ENCODE results near the gene USP43. TPM values are rescaled to one million over a fixed set of nuclear protein-coding genes. Genes with fewer than 3 reads are reported as not detected.

USP43 gene
- total RNA-seq, 2 experiments from 2014 or later: 0.08 to 0.17 TPM

DNA sequence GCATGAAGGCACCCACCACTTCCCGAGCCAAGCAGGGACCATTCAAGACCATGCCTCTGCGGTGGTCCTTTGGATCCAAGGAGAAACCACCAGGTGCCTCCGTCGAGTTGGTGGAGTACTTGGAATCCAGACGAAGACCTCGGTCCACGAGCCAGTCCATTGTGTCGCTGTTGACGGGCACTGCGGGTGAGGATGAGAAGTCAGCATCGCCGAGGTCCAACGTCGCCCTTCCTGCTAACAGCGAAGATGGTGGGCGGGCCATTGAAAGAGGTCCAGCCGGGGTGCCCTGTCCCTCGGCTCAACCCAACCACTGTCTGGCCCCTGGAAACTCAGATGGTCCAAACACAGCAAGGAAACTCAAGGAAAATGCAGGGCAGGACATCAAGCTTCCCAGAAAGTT is 82.7 kb downstream of the USP43 start:
- ChIA-PET POLR2A (no interaction called here), CTCF (no interaction called here)
- Mint-ChIP-seq H3K4me1 (ENCODE audit: low read depth) (no peaks in the 10 kb centered on the region), H3K4me3 (no peak overlapping the region), H3K27me3 (peaks cover 9% of the 10 kb centered on the region), H3K9me3 (no peaks in the 10 kb centered on the region), H3K36me3 (ENCODE audit: low read depth) (no peaks in the 10 kb centered on the region), H3K27ac (no peak overlapping the region)
- Histone ChIP-seq H3K27ac (ENCODE audit: low read depth in 1 of 2, low read length in 2 of 2) (no peak overlapping the region), H3K4me3 (ENCODE audit: low read length) (no peak overlapping the region), H3K36me3 (ENCODE audit: insufficient read depth, low read length) (no peaks in the 10 kb centered on the region), H3K4me1 (ENCODE audit: insufficient read depth, low read length) (no peaks in the 10 kb centered on the region), H3K9me3 (ENCODE audit: control insufficient read depth in 1 of 2, insufficient read depth in 1 of 2, low read length in 2 of 2) (no peaks in the 10 kb centered on the region), H3K27me3 (ENCODE audit: control insufficient read depth in 1 of 2, insufficient read depth in 2 of 2, low read length in 2 of 2) (peaks cover 0 to 7% of the 10 kb centered on the region in 2 experiments)
- ATAC-seq (ENCODE audit: poor library complexity) (no peak), DNase-seq (no peak)
- TF ChIP-seq, protein P1, sequence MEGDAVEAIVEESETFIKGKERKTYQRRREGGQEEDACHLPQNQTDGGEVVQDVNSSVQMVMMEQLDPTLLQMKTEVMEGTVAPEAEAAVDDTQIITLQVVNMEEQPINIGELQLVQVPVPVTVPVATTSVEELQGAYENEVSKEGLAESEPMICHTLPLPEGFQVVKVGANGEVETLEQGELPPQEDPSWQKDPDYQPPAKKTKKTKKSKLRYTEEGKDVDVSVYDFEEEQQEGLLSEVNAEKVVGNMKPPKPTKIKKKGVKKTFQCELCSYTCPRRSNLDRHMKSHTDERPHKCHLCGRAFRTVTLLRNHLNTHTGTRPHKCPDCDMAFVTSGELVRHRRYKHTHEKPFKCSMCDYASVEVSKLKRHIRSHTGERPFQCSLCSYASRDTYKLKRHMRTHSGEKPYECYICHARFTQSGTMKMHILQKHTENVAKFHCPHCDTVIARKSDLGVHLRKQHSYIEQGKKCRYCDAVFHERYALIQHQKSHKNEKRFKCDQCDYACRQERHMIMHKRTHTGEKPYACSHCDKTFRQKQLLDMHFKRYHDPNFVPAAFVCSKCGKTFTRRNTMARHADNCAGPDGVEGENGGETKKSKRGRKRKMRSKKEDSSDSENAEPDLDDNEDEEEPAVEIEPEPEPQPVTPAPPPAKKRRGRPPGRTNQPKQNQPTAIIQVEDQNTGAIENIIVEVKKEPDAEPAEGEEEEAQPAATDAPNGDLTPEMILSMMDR (IDR thresholded peaks at IDR 0.05): no peak
- intact Hi-C loops (cut with DNase I, micrococcal nuclease): loop anchor here (5.0 to 10.0 kb wide), 3 partner anchors 497 to 887 kb away; no protein-coding TSS in a partner anchor

- H3K27me3 Mint-ChIP-seq: peaks cover 9% of the 10 kb centered on the region
- ChIA-PET POLR2A (no interaction called here), CTCF (no interaction called here)
- no peaks in the 10 kb centered on the region for H3K4me1 ChIP-seq (ENCODE audit: insufficient read depth, low read length)
- ATAC-seq (ENCODE audit: poor library complexity) (no peak), DNase-seq (no peak)
- no peaks in the 10 kb centered on the region for H3K4me1 Mint-ChIP-seq (ENCODE audit: low read depth)
- no peaks in the 10 kb centered on the region for H3K9me3 ChIP-seq (ENCODE audit: control insufficient read depth in 1 of 2, insufficient read depth in 1 of 2, low read length in 2 of 2)
- H3K27me3 ChIP-seq (ENCODE audit: control insufficient read depth in 1 of 2, insufficient read depth in 2 of 2, low read length in 2 of 2): peaks cover 0 to 7% of the 10 kb centered on the region in 2 experiments
- no peak overlapping the region for H3K27ac ChIP-seq (ENCODE audit: low read depth in 1 of 2, low read length in 2 of 2)
- H3K9me3 Mint-ChIP-seq: no peaks in the 10 kb centered on the region
- H3K4me3 ChIP-seq (ENCODE audit: low read length): no peak overlapping the region
- H3K4me3 Mint-ChIP-seq: no peak overlapping the region
- TF ChIP-seq, protein P1 (IDR thresholded peaks at IDR 0.05): no peak
- no peaks in the 10 kb centered on the region for H3K36me3 ChIP-seq (ENCODE audit: insufficient read depth, low read length)
- H3K27ac Mint-ChIP-seq: no peak overlapping the region
- no peaks in the 10 kb centered on the region for H3K36me3 Mint-ChIP-seq (ENCODE audit: low read depth)
- intact Hi-C loops (cut with DNase I, micrococcal nuclease): loop anchor here (5.0 to 10.0 kb wide), 3 partner anchors 496 to 886 kb away; no protein-coding TSS in a partner anchor
These were observed 83.2 kb downstream of the USP43 start for GRCh38 chr17:9728564-9728963.

GRCh38 chr17:9729034-9729650 is 83.8 kb downstream of the USP43 start:
- ChIA-PET CTCF (no interaction called here), POLR2A (no interaction called here)
- ATAC-seq (ENCODE audit: poor library complexity): no peak
- Histone ChIP-seq H3K27me3 (ENCODE audit: control insufficient read depth in 1 of 2, insufficient read depth in 2 of 2, low read length in 2 of 2) (peaks cover 0 to 7% of the 10 kb centered on the region in 2 experiments), H3K4me1 (ENCODE audit: insufficient read depth, low read length) (no peaks in the 10 kb centered on the region), H3K27ac (ENCODE audit: low read depth in 1 of 2, low read length in 2 of 2) (no peak overlapping the region), H3K4me3 (ENCODE audit: low read length) (no peak overlapping the region), H3K9me3 (ENCODE audit: control insufficient read depth in 1 of 2, insufficient read depth in 1 of 2, low read length in 2 of 2) (no peaks in the 10 kb centered on the region), H3K36me3 (ENCODE audit: insufficient read depth, low read length) (no peaks in the 10 kb centered on the region)
- TF ChIP-seq, protein P1 (IDR thresholded peaks at IDR 0.05): peak; percentile 90
- Mint-ChIP-seq H3K4me1 (ENCODE audit: low read depth) (no peaks in the 10 kb centered on the region), H3K36me3 (ENCODE audit: low read depth) (no peaks in the 10 kb centered on the region), H3K27me3 (peaks cover 9% of the 10 kb centered on the region), H3K4me3 (no peak overlapping the region), H3K9me3 (no peaks in the 10 kb centered on the region), H3K27ac (no peak overlapping the region)
- intact Hi-C loops (cut with DNase I, micrococcal nuclease): loop anchor here (5.0 to 10.0 kb wide), 3 partner anchors 496 to 886 kb away; no protein-coding TSS in a partner anchor
- peak in 3 of 14 experiments; percentile 35 to 52 (median 45) for DNase-seq
